Measurements from ENCODE around the gene PSMC3.

Gene PSMC3

GRCh38 chr11:47426062-47426956, at the start of gene PSMC3:
Gene PSMC3 (minus strand): TSS chr11:47426439. CDS start chr11:47426279, 160 bp downstream.
- peak; percentile 80 for DNase-seq (ENCODE audit: low read depth)
- H3K4me3 ChIP-seq (ENCODE audit: low read length): peak within 1 kb of the TSS; percentile 99
- no peak for TF ChIP-seq CTCF (conservative IDR thresholded peaks at IDR 0.05; ENCODE audit: low read depth, low read length)

GRCh38 chr11:47470671-47471070, 44.4 kb upstream of the PSMC3 start:
- no peak for DNase-seq (ENCODE audit: low read depth)
- no peak overlapping the region for H3K4me3 ChIP-seq (ENCODE audit: low read length)
- no peak for TF ChIP-seq CTCF (conservative IDR thresholded peaks at IDR 0.05; ENCODE audit: low read depth, low read length)

- TF ChIP-seq CTCF (conservative IDR thresholded peaks at IDR 0.05; ENCODE audit: low read depth, low read length): no peak
- DNase-seq (ENCODE audit: low read depth): no peak
- no peak overlapping the region for H3K4me3 ChIP-seq (ENCODE audit: low read length)
Measured at GRCh38 chr11:47469361-47470179, 43.3 kb upstream of the PSMC3 start.

GRCh38 chr11:47468598-47469214, 42.5 kb upstream of the PSMC3 start:
- H3K4me3 ChIP-seq (ENCODE audit: low read length): no peak overlapping the region
- TF ChIP-seq CTCF (conservative IDR thresholded peaks at IDR 0.05; ENCODE audit: low read depth, low read length): no peak
- no peak for DNase-seq (ENCODE audit: low read depth)

GRCh38 chr11:47467357-47467756, 41.1 kb upstream of the PSMC3 start:
- no peak for TF ChIP-seq CTCF (conservative IDR thresholded peaks at IDR 0.05; ENCODE audit: low read depth, low read length)
- H3K4me3 ChIP-seq (ENCODE audit: low read length): no peak overlapping the region
- no peak for DNase-seq (ENCODE audit: low read depth)

GRCh38 chr11:47466701-47467250, 40.5 kb upstream of the PSMC3 start:
- no peak for DNase-seq (ENCODE audit: low read depth)
- no peak overlapping the region for H3K4me3 ChIP-seq (ENCODE audit: low read length)
- no peak for TF ChIP-seq CTCF (conservative IDR thresholded peaks at IDR 0.05; ENCODE audit: low read depth, low read length)
